Endometrial microvascular endothelial cells (primary cell): ENCODE results near the gene KIF1B. TPM values are rescaled to one million over a fixed set of nuclear protein-coding genes. Genes with fewer than 3 reads are reported as not detected.
"Not testable (repeated sequence)": the region's sequence is repeated elsewhere in the genome, so short reads cannot be mapped to it uniquely, and the experiment has no call there.

Experiments used
- in situ Hi-C: cut with HindIII; loops from 2 replicates; pipeline ENCODE4 v1.10.0; 2017; ENCODE audit warnings: low sequenced_read_pairs, low pct_unique_long_range_greater_than_20kb; ENCODE audit errors: inconsistent ontology term
- total RNA-seq: library from RNA; depleted of rRNA; stranded (reverse); fragments of >200 nt; gene quantifications from one replicate; pipeline ENCODE4 v1.2.3, GENCODE V29; 2015; ENCODE audit errors: inconsistent ontology term

KIF1B gene
- total RNA-seq, 1 donor from 2014 or later = 23.5 TPM

DNA sequence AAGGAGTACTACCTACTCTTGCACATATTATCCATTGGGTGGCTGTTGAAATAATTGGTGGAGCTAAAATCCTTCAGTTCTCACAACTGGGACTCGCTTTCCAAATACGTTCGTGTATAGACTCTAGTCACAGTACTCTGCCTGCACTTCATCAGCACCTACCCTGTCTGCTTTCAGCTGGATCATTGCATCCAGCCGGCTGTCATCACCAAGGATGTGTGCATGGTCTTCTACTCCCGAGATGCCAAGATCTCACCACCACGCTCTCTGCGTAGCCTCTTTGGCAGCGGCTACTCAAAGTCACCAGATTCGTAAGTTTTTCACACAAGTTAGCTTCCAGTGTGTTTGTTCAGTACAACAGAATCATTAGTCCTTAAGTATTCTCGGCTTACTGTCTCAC lies 151.1 kb downstream of the KIF1B start:
- in situ Hi-C loops = no loop called here

DNA sequence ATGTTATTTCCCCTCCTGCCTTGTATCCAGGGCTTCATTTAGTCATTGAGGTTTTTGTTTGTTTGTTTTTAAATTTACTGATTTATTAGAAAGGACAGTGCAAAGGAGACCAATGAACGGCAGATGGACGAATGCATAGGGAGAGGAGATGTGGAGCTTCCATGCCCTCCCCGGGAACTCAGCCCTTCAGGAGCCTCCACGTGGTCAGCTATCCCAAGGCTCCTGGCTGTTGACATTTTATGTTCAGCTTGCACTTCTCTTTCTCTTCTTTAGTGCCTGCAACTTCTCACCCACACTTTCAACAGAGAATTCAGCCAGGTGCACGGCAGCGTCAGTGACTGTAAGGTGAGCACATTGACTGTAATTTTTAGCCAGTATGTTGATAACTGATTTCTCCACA lies 157.8 kb downstream of the KIF1B start:
- in situ Hi-C loops = no loop called here

DNA sequence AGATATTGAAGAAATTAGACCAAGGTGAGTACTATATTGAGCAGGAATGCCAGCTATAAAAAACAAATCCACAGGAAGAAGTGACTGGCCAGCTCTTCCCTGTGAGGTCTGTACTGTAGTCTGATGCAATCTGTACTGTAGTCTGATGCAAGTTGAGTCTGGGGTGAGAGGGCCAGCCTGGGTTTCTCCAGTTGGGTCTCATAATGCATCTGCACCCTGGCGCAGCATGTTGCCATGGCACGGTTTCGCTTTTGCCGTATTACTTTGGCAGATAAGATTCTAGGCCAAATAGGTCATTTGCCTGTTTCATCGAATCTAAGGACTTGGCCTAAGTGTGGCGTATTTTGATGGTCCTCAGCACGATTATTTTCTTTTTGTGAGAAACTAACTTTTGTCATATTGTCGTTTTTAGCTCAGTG lies 164.1 kb downstream of the KIF1B start:
- in situ Hi-C loops = no loop called here

DNA sequence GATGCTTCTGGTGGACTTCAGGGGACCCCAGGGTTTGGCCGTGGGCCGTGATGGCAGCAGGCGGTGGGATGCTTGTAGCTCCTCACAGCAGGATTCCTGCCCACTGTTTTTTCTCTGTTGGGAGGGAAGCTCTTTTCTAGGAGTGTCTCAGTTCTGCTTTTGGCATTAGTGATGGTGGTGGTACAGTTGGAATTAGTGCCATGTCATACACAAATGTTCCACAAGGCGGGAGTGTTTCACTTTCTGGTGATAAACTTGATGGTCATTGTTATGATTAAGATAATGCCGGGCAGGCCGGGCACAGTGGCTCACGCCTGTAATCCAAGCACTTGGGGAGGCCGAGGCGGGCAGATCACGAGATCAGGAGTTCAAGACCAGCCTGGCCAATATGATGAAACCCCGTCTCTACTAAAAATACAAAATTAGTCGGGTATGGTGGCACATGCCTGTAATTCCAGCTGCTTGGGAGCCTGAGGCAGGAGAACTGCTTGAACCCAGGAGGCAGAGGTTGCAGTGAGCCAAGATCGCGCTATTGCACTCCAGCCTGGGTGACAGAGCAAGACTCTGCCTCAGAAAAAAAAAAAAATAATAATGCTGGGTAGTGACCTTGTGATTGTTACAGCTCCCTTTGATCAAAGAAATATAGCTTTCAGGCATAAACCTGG lies 167.1 kb downstream of the KIF1B start:
- in situ Hi-C loops = not testable (repeated sequence)

DNA sequence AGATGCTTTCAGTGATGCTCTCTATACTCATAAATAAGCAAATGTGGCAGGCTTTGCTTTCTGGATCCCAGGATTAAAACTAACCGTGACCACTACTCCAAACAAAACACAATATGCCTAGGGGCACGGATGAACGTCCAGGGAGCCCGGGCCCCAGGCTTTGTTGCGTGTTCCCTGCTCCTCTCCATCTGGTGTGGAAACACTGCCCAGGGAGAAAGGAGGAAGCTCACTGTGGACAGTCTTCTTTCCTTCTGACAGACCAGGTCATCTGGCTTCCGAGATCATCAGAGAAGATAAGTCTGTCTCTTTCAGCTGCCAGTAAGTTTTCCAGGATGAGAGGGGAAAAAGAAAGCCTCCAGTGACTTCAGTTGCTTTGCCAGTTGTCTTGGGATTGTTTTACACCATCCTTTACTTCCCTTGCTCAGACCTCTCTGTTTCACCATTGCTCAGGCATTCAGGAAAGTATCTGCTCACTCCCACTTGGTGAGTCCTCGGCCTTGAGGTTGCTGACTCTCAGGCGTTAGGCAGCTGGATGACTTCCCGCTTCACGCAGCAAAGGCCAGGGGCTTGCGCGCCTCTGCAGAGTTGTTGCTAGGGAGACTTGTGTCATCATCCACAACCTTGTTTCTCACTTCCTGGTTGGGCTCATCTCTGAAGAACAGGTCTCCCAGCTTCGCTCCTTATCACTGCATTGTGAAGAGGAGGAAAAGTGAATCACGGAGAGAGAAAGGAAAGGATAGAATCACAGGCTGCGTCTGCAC lies 167.9 kb downstream of the KIF1B start:
- in situ Hi-C loops = no loop called here

DNA sequence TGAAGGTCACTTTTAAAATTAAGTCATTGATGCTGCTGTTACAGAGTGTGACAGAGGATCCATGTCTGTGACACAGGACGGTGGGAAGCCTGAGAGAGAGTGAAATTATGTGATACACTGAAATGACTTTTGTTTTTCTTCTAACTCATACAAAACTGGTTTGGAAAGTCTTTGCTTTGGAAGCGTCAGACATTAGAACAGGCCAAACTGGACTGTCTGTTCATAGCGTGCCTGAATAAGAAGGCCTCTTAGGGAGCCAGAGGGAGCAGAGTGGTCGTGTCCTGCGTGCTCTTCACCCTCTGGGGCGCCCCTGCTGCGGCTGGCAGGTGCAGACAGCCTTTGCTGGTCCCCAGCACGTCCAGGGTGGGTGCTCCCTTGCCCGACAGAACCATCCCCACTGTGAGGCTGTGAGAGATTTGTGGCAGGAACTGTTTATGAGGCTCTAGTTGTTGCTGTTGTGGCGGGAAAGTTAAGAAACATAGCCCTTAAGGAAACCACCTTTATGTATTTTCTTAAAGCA lies 168.8 kb downstream of the KIF1B start:
- in situ Hi-C loops = no loop called here

DNA sequence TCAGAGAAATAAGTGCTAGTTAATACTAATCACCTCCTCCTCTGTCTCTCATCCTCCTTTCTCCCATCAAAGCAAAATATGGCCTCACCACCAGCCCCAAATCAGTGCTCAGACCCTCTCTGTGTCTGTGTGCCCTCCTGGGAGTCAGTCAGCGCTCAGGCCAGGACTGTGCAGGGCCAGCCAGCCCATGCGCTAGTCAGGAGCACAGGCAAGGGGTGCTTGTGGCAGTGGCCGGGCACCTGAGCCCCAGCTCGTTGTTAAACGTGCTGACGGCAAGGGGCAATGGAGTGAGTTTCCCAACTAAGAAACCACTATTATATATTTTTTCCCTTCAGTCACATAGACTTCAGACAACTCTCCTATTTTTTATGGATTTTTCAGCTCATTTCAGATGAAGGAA lies 169.3 kb downstream of the KIF1B start:
- in situ Hi-C loops = no loop called here

DNA sequence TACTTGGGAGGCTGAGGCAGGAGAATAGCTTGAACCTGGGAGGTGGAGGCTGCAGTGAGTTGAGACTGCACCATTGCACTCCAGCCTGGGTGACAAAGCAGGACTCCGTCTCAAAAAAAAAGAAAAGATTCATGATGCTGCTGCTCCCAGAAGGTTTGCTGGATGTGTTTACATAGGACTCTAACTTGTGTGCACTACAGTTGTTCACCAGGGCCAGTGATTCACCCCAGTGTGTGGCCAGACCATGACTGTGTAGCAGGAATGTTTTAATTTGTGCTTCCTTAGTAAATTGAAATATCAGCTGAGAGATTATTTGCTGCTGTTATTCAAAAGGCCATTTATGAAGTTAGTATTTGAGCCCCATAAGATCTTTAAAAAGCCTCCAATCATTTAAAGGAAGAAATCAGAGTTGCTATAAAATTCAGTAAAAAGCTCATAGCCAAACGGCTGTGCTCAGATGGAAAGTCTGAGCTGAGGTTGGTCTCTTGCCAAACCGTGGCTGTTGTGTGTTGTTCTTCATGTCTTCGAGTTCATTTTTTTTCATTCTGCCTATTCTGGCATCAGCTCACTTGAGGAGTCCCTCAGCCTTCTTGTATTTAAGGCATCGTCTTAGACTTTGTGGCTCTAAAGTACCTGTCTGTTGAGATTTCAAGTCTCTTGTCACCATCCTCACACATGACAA lies 170.4 kb downstream of the KIF1B start:
- in situ Hi-C loops = no loop called here

DNA sequence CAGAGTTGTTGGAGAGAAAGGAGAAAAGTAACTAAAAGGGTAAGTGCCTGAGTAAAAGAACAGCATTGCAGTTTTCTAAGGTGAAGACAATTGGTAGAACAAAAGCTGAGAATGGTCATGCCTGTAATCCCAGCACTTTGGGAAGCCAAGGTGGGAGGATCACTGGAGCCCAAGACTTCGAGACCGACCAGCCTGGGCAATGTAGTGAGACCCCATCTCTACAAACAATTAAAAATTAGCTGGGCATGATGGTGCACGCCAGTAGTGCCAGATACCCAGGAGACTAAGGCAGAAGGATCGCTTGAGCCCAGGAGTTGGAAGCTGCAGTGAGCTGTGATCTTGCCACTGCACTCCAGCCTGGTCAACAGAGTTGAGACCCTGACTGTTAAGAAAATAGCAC lies 173.3 kb downstream of the KIF1B start:
- in situ Hi-C loops = no loop called here

DNA sequence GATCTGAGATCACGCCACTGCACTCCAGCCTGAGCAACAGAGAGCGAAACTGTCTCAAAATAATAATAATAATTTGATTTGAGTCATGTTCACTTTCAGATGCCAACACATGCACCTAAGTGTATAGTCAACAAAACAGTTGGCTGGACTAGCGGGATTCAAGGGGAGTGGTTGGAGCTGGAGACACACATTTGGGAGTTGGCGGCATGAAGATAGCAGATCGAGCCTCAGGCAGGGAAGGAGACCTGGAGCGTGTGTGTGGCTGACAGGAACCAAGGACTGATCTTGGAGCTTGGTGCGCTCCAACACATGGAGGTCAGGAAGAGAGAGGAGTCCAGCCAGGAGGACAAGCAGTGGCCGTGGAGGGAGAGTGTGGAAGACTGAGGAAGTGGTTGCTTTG lies 173.8 kb downstream of the KIF1B start:
- in situ Hi-C loops = no loop called here

DNA sequence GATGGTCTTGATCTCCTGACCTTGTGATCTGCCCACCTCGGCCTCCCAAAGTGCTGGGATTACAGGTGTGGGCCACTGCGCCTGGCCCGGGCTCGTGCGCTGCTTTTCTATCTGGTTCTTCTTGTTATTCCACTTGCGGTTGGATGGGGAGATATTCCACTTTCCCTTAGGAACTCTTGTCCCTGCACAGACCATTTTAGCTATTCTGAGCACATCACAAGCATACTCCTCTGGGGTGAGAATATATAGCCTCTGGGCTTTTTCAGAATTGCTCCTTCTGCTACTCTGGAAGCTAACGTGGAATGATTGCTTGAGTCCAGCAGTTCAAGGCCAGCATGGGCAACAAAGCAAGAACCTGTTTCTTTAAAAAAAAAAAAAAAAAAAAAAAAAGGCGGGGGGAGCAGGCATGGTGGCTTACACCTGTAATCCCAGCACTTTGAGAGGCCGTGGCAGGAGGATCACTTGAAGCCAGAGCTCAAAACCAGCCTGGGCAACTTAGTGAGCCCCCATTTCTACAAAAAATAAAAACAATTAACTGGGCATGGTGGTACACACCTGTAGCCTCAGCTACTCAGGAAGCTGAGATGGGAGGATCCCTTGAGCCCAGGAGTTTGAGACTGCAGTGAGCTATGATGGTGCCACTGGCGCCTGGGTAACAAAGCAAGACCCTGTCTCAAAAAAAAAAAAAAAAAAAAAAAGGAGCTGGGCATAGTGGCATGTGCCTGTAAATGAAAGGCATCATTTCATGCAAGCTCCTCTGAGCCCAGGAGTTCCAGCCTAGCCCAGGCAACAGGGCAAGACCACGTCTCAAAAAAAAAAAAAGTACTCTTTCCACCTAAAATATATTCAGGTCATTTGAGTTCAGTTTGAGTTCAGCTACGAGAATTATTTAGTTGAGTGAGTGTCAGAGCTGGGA lies 176.6 kb downstream of the KIF1B start:
- in situ Hi-C loops = no loop called here

DNA sequence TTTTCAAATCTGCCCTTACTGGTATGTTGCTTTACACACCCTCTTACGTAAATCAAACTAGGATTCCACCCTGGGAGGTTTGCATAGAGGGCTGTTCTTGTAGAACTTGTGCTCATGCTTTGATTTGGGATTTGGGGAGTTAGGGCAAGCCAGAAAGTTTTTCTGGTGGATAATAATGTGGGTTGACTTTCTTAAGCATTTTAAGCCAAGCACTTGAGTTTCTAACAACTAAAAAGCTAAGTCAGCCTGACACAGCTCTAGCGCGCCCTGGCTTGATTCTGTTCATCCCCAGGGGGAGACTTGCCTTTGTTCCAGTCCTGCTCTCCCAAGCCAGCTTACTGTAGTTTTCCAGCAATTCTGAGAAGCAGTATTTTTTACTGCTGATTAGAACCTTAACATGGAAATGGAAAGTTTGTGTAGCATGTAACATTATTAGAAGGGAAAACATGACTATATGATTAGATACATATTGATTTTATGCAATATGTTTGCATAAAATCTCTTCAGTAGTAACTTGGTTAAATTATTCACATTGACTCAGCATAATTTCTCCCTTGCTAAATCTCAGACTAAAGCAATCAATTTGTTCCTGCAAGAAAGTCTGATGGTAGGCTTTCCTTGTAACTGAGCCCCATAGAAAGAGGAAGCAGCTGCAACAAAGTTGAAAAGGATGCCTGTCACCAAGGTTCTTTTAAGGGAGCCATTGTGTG lies 177.5 kb downstream of the KIF1B start:
- in situ Hi-C loops = no loop called here

DNA sequence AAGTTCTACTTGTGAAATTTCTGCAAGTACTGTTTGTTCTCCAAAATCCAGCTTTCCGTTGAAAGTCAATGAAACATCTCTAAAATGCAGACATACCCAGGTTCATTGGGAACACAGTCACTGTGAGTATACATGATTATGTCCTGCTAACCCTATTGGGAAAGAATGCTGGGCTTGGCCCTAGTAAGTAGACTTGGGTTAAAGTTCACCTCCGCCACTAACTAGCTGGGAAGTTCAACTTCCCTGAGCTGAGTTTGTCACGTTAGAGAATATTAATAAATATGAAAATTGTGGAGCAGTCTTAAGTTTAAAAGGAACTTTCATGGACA lies 178.0 kb downstream of the KIF1B start:
- in situ Hi-C loops = no loop called here

DNA sequence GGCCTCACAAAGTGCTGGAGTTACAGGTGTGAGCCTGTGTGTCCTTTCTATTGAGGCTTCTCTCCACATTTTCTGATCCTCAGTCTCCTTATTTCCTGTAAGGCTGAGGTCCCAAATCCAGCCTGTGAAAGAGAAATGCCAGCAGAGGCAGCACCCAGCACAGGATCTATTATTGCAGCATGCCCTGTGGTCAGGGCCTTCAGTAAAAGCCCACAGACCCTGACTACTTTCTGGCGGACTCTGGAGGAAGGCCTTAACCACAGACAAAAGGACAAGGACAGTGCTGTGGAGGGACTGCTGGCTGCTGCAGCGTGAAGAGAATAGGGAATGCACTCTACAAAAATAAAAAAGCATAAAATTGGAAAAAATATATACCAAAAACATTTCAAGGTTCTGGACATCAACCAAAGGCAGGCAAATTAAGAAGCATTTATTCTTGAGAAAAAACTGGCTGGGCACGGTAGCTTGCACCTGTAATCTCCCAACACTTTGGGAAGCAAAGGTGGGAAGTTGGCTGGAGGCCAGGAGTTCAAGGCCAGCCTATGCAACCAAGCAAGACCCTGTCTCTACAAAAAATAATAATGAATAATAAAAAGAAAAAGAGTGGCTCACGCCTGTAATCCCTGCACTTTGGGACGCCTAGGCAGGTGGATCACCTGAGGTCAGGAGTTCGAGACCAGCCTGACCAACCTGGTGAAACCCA lies 179.1 kb downstream of the KIF1B start:
- in situ Hi-C loops = no loop called here

DNA sequence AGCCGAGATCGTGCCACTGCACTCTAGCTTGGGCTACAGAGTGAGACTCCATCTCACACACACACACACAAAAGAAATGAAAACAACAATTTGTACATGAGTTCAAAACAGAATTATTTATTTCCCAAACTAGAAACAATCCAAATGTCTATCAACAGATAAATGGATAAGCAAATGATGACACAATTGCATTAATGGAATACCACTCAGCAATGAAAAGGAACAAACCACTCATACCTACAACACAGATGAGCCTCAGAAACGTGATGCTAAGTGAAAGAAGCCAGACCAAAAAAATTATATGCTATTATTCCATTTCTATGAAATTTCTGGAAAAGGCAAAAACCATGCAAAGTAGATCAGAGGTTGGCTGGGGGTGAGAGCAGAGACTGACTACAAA lies 186.5 kb downstream of the KIF1B start:
- in situ Hi-C loops = no loop called here

DNA sequence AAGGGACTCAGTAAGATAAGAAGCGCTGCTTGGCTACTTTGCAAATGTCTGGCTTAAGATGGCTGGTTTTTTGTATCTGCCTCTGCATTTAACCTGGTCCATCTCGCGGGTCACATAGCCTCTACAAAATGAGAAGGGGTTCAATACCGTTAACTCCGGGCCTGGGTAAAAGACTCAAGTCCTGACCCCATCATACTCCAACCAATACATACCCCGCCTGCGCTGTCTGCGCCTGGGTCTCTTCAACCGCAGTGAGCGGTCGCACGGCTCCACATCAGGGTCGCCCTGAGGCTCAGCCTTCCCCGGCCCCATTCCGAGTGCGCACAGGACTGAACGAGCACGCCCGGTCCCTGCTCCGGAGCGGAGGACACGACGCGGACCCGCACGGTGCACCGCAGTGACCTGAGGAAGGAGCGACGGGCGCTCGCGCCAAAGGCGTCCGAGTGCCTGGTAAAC lies 187.9 kb downstream of the KIF1B start:
- in situ Hi-C loops = no loop called here

DNA sequence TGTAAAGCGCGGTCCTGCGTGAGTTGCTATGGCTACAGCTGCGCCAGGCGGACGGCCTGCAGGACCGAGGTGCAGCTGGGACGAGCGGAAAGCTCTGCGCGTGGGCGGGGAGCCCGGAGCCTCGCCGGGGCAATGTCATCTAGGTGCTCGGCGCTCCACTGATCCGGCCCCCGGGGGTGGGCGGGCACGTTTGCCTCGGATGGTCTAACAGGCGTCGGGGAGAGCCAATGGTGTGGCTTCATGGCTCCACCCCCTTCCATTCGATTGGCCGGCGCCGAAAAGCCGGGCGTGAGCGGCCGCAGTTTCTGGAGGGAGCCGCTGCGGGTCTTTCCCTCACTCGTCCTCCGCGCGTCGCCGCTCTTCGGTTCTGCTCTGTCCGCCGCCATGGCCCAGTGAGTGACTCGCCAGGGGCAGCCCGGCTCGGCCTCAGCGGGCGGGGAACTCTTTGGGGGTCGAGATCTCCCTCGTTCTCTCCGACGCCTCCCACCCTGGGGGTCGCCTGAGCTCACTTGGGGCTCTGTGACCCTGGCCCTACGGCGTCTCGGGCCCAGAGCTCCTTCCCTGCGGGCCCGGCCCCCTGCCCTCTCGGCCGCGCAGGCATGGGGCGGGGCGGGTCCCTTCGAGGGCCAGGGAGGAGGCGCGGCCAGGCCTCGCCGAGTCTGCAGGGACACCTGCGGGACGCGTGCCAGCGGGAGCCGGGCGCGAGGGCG lies 188.5 kb downstream of the KIF1B start, which contains the start of gene PGD:
Gene PGD (plus strand): TSS at position 331 of the 710 bp plus-strand sequence. CDS start 54 bp downstream, at position 385.
- in situ Hi-C loops = no loop called here
